Measurements from ENCODE around the gene RASGEF1C. TPM values are rescaled to one million over a fixed set of nuclear protein-coding genes. Genes with fewer than 3 reads are reported as not detected.

RASGEF1C gene
- total and polyA plus RNA-seq, 2 of the 13 experiments (the other 11 are each of a cell fraction or from before 2014, with no cell fraction given): not detected

DNA sequence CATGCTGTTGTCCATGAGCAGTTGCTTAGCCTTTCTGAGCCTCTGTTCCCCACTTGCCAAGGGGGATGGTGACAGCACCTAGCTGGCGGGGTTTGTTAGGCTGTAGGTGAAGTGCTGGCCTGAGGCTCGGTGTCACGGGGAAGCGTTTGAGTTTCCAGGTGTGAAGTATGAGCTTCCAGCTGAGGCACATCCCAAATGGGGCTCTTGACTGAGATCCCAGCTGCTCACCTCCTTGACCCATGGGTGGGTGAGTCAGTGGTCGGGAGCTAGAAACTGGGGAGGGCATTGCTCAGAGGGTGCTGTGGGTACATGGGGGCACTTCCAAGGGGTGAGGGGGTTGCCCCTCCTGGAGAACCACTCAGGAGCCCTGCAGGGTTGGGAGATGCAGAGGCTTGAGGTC lies 111.1 kb downstream of the RASGEF1C start (continued):
- TF ChIP-seq, protein P1, sequence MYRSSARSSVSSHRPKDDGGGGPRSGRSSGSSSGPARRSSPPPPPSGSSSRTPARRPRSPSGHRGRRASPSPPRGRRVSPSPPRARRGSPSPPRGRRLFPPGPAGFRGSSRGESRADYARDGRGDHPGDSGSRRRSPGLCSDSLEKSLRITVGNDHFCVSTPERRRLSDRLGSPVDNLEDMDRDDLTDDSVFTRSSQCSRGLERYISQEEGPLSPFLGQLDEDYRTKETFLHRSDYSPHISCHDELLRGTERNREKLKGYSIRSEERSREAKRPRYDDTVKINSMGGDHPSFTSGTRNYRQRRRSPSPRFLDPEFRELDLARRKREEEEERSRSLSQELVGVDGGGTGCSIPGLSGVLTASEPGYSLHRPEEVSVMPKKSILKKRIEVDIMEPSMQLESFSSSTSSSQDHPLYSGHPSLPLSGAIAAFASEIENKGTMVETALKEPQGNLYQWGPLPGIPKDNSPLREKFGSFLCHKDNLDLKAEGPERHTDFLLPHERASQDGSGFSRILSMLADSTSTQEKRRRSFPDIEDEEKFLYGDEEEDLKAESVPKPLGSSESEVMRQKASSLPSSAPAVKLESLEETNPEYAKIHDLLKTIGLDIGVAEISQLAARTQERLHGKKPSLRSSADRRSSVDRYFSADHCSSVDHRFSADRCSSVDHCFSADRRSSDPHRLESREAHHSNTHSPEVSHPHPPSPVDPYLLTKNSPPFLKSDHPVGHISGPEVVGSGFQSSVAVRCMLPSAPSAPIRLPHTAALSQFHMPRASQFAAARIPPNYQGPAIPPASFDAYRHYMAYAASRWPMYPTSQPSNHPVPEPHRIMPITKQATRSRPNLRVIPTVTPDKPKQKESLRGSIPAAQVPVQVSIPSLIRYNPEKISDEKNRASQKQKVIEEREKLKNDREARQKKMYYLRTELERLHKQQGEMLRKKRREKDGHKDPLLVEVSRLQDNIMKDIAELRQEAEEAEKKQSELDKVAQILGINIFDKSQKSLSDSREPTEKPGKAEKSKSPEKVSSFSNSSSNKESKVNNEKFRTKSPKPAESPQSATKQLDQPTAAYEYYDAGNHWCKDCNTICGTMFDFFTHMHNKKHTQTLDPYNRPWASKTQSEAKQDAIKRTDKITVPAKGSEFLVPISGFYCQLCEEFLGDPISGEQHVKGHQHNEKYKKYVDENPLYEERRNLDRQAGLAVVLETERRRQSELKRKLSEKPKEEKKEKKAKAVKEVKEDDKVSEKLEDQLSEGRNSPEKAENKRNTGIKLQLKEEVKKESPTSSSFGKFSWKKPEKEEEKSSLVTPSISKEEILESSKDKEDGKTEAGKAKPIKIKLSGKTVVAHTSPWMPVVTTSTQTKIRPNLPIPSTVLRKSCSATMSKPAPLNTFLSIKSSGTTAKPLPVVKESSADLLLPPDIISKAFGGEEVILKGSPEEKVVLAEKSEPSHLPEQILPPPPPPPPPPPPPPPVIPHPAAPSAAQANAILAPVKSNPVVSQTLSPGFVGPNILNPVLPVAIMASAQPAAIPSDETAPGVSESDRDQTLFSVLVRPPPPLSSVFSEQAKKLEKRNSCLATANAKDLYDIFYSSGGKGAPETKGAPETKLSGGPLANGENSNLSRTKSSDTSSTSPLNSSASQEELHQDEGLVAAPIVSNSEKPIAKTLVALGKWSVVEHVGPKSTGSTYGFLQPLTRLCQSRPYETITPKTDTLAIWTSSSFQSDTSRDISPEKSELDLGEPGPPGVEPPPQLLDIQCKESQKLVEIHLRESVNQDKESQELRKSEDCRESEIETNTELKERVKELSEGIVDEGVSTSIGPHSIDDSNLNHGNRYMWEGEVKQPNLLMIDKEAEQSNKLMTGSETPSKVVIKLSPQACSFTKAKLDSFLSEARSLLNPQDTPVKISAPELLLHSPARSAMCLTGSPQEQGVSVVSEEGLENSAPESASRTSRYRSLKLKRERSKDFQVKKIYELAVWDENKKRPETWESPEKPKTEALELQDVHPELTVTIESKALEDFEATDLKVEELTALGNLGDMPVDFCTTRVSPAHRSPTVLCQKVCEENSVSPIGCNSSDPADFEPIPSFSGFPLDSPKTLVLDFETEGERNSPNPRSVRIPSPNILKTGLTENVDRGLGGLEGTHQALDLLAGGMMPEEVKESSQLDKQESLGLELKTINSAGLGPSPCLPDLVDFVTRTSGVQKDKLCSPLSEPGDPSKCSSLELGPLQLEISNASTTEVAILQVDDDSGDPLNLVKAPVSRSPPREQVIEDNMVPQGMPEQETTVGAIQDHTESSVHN (CRISPR knock-in tag; IDR thresholded peaks at IDR 0.05): no peak
- TF ChIP-seq SIX1 (CRISPR knock-in tag; IDR thresholded peaks at IDR 0.05; ENCODE audit: borderline replicate concordance): no peak
- TF ChIP-seq GATAD2A (CRISPR knock-in tag; IDR thresholded peaks at IDR 0.05): no peak
- TF ChIP-seq, protein P2, sequence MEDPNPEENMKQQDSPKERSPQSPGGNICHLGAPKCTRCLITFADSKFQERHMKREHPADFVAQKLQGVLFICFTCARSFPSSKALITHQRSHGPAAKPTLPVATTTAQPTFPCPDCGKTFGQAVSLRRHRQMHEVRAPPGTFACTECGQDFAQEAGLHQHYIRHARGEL (CRISPR knock-in tag; IDR thresholded peaks at IDR 0.05): no peak
- TF ChIP-seq PAF1 (CRISPR knock-in tag; IDR thresholded peaks at IDR 0.05): no peak
- TF ChIP-seq IKZF1 (IDR thresholded peaks at IDR 0.05): no peak
- TF ChIP-seq, protein P3, sequence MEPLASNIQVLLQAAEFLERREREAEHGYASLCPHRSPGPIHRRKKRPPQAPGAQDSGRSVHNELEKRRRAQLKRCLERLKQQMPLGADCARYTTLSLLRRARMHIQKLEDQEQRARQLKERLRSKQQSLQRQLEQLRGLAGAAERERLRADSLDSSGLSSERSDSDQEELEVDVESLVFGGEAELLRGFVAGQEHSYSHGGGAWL (CRISPR knock-in tag; IDR thresholded peaks at IDR 0.05): no peak
- TF ChIP-seq SRY (CRISPR knock-in tag; IDR thresholded peaks at IDR 0.05): no peak
- no peak for TF ChIP-seq ZNF761 (CRISPR knock-in tag; conservative IDR thresholded peaks at IDR 0.05)
- TF ChIP-seq, protein P4, sequence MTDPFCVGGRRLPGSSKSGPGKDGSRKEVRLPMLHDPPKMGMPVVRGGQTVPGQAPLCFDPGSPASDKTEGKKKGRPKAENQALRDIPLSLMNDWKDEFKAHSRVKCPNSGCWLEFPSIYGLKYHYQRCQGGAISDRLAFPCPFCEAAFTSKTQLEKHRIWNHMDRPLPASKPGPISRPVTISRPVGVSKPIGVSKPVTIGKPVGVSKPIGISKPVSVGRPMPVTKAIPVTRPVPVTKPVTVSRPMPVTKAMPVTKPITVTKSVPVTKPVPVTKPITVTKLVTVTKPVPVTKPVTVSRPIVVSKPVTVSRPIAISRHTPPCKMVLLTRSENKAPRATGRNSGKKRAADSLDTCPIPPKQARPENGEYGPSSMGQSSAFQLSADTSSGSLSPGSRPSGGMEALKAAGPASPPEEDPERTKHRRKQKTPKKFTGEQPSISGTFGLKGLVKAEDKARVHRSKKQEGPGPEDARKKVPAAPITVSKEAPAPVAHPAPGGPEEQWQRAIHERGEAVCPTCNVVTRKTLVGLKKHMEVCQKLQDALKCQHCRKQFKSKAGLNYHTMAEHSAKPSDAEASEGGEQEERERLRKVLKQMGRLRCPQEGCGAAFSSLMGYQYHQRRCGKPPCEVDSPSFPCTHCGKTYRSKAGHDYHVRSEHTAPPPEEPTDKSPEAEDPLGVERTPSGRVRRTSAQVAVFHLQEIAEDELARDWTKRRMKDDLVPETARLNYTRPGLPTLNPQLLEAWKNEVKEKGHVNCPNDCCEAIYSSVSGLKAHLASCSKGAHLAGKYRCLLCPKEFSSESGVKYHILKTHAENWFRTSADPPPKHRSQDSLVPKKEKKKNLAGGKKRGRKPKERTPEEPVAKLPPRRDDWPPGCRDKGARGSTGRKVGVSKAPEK (CRISPR knock-in tag; IDR thresholded peaks at IDR 0.05; ENCODE audit: borderline replicate concordance): no peak
- TF ChIP-seq, protein P5, sequence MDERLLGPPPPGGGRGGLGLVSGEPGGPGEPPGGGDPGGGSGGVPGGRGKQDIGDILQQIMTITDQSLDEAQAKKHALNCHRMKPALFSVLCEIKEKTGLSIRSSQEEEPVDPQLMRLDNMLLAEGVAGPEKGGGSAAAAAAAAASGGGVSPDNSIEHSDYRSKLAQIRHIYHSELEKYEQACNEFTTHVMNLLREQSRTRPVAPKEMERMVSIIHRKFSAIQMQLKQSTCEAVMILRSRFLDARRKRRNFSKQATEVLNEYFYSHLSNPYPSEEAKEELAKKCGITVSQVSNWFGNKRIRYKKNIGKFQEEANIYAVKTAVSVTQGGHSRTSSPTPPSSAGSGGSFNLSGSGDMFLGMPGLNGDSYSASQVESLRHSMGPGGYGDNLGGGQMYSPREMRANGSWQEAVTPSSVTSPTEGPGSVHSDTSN (CRISPR knock-in tag; IDR thresholded peaks at IDR 0.05): no peak
- no peak for TF ChIP-seq NFIB (CRISPR knock-in tag; IDR thresholded peaks at IDR 0.05; ENCODE audit: borderline replicate concordance)
